ENCODE data around the gene LAT.

- TF ChIP-seq ZNF274 (IDR thresholded peaks at IDR 0.05; ENCODE audit: low read depth, low read length): no peak
- TF ChIP-seq EZH2 (IDR thresholded peaks at IDR 0.05): no peak
- no peak for TF ChIP-seq CTCF (IDR thresholded peaks at IDR 0.05 in 2 of 3, conservative IDR thresholded peaks at IDR 0.05 in 1 of 3; ENCODE audit: borderline replicate concordance in 1 of 3, insufficient read depth in 1 of 3, low read depth in 2 of 3, low read length in 2 of 3)
- TF ChIP-seq POLR2A (IDR thresholded peaks at IDR 0.05; ENCODE audit: borderline replicate concordance, extremely low read depth, insufficient read depth, insufficient read length): peak; percentile 49
- no peak for TF ChIP-seq ATF3 (IDR thresholded peaks at IDR 0.05)
- no peak for TF ChIP-seq CEBPB (IDR thresholded peaks at IDR 0.05; ENCODE audit: low read depth)
- peak; percentile 91 for TF ChIP-seq CBX3 (IDR thresholded peaks at IDR 0.05; ENCODE audit: low read depth)
- peak; percentile 86 for TF ChIP-seq ZBTB33 (IDR thresholded peaks at IDR 0.05; ENCODE audit: extremely low read depth, insufficient replicate concordance, low read length)
- TF ChIP-seq RAD21 (IDR thresholded peaks at IDR 0.05; ENCODE audit: low read depth): no peak
- TF ChIP-seq TCF7L2 (IDR thresholded peaks at IDR 0.05; ENCODE audit: borderline replicate concordance, extremely low read depth, insufficient read depth, insufficient read length): peak; percentile 62
- TF ChIP-seq SIN3A (IDR thresholded peaks at IDR 0.05; ENCODE audit: low read depth): peak; percentile 98
Observed at GRCh38 chr16:28974437-28975157, 10.3 kb upstream of the LAT start, which contains the start of gene SPNS1.

All from HCT116 (cell line).